ENCODE results near the gene RASA3.
"Not testable (repeated sequence)": the region's sequence is repeated elsewhere in the genome, so short reads cannot be mapped to it uniquely, and the experiment has no call there.

Gene RASA3

DNA sequence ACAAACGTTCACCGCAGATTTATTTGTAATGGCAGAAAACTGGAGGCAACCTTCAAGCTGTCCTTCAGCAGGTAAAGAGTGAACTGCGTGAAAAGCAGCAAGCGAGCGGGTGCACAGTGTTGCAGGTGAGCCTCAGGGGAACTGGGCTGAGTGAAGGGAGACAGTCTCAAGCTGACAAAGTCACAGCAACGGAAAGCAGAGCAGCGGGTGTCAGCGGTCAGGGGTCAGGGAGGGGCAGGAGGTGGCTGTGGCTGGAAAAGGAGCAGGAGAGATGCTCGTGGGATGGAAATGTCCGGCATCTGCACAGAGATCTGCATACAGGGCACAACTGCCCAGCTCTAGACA lies 8.5 kb upstream of the RASA3 start:
- peak; percentile 41 for DNase-seq

DNA sequence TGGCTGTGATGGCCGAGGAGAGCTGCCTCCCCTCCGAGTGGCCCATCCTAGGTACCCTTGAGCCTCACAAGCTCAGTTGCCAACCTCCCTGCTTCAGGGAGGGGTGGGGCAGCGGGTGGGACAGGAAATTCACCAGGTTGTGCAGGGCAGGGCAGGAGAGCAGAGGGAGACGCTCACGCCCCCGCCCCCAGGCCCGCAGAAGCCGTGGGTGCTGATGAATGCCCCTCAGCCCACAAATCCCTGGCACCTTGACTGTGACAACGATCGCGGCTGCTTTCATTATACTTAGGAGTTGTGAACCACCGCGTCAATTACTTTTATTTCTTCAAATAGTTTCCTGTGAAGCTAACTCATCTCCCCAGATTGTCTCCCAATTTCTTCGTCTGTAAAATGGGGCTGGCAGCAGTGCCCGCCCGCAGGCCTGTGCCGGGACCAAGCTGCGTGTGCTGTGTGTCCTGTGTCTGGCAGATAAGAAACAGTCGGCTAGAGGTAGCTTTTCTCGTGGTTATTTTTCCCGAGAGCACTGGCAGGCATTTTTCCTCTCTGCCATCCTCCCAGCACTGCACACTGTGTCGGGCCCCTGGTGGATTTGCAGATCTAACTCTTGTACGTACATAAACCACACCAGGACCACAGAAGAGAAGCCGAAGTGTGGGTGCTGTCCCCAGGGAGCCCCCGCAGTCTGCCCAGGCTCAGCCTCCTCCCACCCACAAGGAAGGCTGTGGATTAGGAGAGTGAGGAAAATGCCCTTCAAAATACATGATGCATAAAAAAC lies 7.9 kb upstream of the RASA3 start:
- DNase-seq, result peak; percentile 42

DNA sequence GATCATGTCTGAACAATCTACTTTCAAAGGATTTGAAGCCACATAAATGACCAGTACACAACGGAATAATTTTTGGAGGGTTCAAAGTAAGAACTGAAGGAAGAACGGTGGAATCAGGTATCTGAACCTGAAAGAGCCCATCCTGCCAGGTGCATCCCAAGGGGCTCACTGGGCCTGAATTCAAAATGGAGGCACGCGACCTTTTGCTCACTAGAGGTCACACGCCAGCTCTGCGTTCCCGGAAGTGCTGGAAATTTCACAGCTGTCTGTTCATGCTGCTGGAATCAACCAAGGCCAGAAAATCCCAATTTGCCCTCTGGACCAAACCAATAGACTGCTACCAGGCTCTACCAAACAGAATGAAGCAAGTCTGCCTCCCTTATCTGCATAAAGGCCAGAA lies 4.2 kb upstream of the RASA3 start:
- no peak for DNase-seq

DNA sequence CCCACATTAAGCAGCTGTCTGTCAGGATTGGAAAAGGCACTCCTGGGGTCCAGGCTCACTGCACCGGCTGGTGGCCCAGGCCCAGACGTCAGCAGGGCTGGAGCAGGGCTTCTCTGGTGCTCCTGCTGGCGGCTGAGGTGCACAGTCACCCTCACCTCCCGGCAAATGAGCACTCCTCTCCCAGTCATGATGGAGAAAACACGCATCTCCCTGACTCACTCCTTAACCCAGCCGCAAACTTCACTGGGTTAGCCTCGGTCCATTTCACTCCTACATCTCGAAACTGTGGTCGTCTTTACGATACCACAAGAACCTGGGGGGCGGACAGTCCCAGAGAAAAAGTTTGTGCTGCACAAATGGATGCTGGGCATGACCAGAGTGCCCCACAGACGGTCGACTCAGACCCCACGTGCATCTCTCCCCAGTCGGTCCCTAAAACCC lies 3.3 kb upstream of the RASA3 start:
- no peak for DNase-seq

DNA sequence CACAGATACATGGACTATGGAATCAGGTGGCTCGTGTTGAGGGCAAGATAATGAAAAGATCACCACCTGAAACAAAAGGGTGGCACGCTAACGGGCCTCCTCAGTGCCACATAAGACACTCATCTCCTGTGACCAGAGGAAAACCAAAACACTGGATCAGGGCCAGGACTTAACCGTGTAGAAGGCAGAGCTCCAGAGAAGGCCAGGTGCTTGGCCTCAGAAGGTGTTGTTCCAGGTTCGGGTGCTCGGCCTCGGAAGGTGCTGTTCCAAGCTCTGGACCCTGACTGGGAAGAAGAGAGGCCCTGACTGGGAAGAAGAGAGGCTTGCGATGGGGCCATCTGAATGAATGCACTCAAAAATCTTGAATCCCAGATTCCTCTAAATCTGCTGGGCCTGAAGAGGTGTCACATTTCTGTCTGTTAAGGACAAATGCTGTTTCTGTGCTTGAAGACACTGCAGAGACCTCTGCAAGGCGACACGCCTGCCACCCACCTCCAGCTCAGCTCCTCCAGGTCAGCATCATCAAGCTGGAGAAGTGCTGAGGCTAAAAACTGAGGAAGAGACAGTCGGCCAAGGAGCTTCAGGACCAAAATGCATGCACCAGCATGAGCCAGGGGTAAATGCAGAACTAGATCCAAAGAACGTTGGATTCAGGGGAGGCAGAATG lies 2.7 kb upstream of the RASA3 start:
- DNase-seq, result no peak

DNA sequence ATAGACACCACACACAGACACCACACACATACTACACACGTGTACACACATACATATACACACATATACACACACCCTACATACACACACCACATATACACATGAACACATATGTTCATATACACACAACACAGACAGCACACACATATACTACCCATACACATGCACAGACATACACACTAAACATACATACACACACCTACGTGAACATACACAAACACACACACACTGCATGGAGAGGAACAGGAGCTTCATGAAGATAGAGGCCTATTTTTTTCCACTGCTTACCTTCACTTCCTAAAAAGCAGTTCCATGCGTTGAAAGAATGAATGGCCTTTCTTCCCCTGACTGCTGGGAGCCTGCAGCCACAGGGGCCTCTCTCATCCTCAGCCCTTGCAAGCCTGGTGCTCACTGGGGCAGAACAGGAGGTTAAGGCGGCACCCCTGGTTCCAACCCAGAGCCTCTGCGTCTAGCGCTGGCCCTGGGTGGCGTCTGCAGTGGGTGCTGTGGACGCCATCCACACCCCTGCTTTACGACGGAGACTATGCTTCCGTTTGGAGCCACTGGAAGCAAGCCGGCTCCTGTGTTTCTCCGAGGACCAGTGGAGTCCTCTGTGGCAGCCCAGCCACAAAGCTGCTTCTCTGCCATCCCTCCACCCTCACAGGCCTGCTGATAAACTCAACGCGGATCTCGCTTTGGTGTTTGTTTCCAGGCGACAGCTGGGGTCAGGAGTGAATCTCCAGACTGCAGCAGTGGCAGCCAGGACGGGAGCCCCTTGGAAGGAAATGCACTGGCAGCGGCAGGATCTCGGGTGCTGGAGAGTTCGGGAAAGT lies 1.9 kb upstream of the RASA3 start:
- DNase-seq, result peak; percentile 28

DNA sequence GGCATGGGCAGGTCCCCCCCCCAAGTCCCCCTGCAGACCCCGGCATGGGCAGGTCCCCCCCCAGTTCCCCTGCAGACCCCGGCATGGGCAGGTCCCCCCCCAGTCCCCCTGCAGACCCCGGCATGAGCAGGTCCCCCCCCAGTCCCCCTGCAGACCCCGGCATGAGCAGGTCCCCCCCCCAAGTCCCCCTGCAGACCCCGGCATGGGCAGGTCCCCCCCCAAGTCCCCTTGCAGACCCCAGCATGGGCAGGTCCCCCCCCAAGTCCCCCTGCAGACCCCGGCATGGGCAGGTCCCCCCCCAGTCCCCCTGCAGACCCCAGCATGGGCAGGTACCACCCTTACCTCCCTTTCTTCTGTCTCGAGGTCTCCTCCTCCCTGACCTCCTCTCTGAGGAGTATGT lies 1.1 kb upstream of the RASA3 start:
- DNase-seq, result not testable (repeated sequence)

DNA sequence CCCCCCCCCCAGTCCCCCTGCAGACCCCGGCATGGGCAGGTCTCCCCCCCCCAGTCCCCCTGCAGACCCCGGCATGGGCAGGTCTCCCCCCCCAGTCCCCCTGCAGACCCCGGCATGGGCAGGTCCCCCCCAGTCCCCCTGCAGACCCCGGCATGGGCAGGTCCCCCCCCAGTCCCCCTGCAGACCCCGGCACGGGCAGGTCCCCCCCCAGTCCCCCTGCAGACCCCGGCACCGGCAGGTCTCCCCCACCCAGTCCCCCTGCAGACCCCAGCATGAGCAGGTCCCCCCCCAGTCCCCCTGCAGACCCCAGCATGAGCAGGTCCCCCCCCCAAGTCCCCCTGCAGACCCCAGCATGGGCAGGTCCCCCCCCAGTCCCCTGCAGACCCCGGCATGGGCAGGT lies 703 bp upstream of the RASA3 start:
- not testable (repeated sequence) for DNase-seq

DNA sequence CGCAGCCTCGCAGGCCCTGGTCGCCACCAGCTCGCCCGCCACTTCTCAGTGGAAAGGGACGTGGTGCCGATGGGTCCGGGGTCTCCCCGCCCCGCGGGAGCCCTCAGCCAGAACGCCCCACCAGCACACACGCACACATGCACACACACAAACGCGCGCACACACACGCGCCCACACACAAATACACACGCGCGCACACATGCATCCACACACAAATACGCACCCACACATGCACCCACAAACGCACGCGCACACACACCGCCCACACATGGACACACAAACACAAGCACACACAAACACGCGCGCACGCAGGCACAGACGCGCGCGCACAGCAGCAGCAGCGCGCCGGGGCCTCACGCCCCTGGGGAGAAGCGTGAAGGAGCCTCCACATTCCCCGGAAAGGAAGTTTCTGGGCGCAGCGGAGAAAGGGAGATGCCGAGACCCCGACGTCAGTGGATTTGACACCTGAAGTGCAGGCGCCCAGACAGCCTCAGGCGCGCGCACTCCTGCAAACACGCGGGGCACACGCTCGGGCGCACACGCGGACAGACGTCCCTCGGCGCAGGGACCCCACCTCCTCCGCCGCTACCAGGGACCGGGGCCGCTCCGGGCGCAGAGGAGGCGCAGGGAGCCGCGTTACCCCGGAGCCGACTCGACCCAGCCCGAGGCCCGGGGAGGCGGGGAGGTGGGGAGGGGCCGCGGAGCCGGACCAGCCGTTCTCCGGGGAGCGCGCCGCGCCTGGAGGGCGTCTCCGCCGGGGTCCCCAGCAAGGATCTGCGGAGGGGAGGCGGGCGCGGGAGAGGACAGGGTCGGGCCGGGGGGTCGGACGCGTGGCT lies 622 bp downstream of the RASA3 start:
- DNase-seq, result no peak

DNA sequence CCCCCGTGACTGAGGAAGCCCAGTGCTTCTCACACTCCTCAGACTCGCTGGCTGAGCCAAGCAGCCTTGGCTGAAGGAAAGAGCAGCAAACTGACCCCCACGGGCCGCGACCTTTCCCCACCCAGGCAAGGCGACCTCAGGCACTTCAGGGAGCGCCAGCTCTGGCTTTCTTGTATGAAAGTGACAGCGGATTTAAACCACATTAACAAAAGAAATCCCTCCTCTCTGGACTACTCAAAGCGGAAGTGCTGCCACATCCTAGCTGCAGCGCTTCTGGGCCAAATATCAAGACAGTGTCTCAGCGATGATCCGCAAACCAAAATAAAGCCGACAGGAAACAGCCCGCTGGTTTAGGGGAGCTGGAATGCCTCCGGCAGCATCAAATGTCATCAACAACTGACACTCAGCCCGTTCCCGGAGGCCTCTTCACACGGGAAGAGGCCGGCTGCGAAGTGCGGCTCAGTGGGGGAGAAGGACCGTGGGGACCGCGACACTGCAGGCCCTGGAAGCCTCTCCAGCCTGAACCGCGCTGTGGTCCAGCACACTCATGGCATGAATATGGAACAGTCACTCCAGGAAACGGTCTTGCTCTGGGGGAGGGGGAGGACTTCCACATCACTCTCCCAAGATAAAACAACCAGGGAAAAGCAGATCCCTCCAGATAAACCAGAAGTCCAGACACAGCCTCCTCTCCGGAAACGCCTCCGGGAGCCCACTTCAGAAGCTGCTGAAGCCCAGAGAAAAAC lies 1.4 kb downstream of the RASA3 start:
- DNase-seq, result peak; percentile 63

DNA sequence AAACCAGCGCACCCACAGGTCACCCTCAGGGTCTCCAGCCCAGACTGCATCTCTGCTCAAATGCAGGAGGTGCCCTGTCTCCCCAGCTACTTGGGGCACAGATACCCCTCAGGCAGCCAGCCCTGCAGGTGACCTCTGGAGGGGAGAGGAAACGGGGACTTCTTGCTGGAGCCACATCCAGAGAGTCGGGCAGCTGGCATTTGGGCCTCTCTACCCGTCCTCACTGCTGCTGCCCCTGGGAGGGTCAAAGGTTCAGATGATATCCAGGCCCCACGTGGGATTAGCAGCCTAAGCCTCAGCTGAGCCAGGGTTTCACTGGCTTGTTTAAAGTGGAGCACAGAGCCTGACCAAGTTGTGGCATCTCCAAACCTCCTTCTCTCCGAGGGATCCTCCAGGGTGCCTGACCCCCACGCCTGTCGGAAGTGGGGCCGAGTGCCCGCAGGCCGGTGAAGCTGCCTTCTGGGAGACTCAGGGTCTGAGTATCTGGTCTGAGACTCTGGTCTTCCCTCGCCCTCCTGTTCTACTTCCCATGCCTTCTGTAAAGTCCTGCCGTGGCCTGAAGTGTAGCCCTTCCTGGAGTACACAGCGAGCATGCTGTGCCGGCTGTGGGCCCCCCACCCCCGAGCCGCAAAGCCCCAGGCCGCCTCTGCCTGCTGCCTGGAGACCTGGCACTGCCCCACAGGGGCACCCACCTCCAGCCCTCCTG lies 2.1 kb downstream of the RASA3 start:
- DNase-seq, result no peak

DNA sequence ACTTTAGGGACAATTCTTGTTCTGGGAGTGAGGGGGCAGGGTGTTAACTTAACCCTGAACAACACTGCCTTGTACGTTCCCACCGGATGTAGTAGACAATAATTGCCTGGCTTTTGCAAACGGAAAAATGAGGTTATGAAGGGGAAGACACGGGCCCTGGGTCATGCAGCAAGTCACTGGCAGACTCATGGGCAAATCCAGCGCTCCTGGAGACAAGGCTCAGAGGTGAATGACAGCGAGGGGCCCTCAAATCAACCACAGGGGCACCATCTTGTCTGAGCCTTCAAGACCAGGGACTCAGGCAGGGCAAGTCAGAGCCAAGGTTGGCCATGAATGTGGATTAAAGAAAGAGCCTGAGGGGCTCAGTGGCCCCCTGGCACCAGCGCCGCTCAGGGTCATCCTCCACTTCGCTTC lies 2.8 kb downstream of the RASA3 start:
- no peak for DNase-seq

DNA sequence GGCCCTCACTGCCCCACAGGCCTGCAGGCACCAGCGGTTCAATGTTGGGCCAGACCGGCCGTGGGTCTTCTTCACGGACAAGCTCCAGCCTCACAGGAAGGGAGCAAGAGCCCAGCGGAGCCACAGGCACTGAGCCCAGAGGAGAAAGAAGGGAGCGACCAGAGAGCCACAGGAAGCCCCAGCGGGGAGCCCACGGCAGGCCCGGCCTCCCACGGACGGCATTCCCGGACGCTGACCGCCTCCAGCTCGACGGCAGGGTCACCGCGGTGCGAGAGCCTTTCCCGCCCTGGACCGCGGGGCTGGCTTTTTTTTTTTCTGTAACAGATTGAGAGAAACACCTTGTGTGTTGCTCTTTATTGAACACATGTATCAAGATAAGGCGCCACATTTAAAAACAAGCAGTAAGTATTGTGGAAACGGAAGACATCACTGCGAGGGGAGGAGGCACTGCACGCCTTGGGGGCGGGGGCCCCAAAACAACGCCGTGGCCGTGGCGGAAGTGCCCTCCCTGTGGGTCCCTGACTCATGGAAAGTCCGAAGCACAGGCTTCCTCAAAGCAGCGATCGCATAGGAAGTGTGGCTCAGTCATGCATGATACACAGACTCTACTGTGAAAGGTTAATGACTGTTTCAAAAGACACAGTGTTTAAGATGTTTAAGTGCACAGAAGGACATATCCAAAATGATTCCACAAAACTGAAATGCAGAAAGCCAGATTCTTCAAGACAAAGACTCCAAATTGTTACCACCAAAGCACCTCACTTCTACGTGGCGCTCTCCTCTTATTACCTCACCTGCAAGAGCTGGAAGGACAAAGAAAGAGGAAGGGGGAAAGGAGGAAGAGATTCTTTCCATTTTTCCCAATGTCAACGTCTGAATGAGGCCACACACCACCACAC lies 3.5 kb downstream of the RASA3 start:
- peak; percentile 86 for DNase-seq

DNA sequence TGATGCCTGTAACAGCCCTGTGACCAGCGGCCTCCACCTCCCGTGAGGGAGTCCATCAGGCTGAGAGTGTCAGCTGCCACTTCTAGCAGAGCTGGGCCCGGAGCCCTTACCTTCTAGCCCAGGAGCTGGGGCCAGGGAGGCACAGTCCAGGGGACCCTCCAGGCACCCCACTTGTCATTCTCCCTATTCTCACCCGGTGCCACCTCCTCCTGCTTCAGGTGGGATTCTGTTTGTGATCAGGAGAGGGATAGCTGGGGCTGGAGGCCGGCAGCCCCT lies 4.1 kb downstream of the RASA3 start:
- no peak for DNase-seq

DNA sequence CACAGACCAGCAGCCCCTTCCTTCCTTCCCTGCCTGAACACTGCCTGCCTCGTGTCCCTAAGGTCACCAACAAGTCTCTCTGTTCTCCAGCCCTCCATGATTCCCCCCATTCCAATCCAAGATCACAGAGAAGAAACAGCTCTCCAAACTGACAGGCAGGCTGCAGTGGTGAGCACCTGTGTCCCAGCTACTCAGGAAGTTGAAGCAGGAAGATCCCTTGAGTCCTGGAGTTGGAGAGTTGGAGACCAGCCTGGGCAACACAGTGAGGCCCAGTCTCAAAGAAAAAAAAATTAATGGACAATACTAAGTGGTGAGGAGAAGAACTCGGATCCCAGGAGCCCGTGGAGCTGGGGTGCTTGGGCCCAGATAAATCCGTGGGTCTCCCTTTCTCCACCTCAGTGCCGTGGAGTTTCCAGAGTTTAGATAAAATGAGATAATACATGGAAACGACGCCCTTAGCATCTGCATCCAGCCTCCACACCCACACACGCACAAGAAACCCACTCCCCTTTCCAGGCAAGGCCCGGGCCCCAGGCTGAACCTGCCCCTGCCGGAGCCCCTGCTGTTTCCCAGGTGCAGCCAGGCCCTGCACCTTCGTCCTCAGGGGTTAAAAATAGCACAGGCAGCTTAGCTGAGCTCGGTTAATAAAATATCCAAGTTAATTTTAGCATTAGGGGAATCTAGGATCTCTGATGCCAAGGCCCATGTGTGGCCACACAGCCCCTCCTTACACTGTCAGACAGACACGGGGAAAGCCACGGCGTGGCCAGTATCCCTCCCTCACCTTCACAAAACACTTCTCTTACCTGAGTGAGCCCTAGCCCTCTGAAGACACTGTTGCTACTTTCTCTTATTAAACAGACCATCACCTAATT lies 4.7 kb downstream of the RASA3 start:
- no peak for DNase-seq

DNA sequence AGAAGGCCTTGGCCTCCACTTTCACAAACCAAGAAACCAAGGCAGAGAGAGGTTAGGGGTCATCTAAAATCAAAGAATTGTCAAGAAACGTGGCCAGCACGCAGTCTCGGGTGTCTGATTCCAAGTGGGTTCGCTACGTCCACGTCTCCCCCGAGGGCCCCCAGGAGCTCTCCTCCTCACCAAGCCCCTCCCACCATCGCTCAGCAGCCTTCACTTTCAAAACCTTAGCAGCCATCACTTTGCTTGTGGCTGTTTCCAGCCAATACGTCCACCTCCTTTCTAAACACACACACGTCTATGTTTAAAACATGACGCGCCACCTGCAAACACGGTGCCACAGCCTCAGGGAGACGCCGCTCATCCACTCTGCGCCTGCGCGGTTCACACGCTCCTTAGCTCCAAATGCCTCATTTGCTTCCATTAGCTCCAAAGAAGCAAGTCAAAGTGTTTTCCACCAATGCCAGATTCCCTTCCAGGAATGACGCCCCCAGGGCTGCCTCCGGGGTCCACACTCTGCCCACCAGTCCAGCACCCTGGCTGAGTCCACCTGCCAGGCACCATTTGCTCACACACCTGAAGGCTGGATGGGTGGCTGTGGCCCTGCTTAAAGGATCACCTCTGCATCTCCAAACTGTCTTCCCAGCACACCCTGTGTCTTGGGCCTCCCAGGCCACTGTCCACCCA lies 5.5 kb downstream of the RASA3 start:
- no peak for DNase-seq

DNA sequence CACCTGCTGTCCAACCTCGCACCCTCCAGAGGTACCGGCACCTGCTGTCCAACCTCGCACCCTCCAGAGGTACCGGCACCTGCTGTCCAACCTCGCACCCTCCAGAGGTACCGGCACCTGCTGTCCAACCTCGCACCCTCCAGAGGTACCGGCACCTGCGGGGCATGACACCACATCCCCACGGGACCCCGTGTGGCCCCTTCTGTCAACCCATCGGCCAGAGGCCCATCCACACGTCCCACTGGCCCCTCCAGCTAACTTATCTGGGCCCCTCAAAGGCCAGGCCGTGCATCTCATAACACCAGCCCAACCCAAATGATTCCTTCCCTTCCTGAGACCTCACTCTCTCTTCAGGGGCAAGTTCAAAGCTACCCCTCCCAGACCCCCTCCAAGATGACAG lies 6.3 kb downstream of the RASA3 start:
- not testable (repeated sequence) for DNase-seq

DNA sequence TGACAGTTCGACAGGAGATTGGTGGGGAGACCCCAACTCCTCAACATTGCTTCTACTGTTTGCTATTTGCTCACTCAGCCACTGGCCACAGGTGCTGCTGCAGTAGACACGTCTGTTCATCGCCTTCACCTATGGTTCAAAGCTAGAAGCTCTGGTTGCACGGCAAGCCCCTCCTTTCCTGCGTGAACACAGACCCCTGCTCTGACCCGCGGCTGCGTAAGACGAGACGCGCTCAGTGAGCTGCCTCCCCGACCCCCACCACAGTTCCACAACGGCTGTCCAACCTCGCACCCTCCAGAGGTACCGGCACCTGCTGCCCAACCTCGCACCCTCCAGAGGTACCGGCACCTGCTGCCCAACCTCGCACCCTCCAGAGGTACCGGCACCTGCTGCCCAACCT lies 6.8 kb downstream of the RASA3 start:
- DNase-seq, result no peak

DNA sequence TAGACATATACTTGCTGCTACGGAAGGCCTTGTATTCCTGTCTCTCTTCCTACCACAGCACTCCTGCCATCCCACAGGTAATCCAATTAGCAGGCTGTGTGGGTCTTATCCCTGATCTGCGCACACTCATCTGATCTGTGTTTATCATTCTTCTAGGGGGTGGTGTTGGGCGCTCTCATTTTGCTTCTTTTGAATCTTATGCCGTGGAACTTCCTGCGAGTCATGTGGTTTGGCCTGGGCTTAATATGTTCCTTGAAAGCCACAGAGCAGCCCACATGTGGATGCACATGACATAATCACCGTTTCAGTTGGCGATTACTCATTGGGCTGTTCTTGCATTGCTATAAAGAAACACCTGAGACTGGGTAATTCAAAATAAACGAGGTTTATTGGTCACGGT lies 7.5 kb downstream of the RASA3 start:
- peak; percentile 59 for DNase-seq

Measured in effector CD4-positive, alpha-beta T cell (primary cell).